22Rv1 (cell line): ENCODE data around the gene SIRT2.

Experiments
- ZFX ChIP-seq: fragments of 450-650 bp; IDR thresholded peaks from 2 replicates; pipeline ENCODE4 v1.6.1; 2017; ENCODE audit warnings: antibody characterized with exemption, borderline replicate concordance
- TF ChIP-seq, protein P1 (sequence below): fragments of 450-650 bp; IDR thresholded peaks from 2 replicates; pipeline ENCODE4 v1.5.1; 2017; ENCODE audit warnings: mild to moderate bottlenecking

DNA sequence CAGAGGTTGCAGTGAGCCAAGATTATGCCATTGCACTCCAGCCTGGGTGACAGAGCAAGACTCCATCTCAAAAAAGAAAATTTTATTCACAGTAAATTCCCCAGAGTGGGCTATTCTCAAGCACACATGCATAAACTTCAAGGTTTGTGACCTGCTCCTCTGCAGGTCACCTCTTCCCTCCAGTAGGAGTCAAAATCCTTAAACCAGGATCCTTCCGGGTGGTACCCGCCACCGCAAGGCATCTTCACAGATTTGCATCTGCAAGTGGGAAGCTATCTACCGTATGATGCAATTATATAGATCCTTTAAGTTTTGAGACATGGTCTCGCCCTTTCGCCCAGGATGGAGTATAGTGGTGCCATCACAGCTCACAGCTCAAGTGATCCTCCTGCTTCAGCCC lies 64.8 kb downstream of the SIRT2 start:
- TF ChIP-seq, protein P1, sequence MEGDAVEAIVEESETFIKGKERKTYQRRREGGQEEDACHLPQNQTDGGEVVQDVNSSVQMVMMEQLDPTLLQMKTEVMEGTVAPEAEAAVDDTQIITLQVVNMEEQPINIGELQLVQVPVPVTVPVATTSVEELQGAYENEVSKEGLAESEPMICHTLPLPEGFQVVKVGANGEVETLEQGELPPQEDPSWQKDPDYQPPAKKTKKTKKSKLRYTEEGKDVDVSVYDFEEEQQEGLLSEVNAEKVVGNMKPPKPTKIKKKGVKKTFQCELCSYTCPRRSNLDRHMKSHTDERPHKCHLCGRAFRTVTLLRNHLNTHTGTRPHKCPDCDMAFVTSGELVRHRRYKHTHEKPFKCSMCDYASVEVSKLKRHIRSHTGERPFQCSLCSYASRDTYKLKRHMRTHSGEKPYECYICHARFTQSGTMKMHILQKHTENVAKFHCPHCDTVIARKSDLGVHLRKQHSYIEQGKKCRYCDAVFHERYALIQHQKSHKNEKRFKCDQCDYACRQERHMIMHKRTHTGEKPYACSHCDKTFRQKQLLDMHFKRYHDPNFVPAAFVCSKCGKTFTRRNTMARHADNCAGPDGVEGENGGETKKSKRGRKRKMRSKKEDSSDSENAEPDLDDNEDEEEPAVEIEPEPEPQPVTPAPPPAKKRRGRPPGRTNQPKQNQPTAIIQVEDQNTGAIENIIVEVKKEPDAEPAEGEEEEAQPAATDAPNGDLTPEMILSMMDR: no peak
- no peak for TF ChIP-seq ZFX
